Activated CD4-positive, alpha-beta T cell treated with anti-CD3 and anti-CD28 coated beads for 36 hours (primary cell): ENCODE results near the gene QRFPR. TPM values are rescaled to one million over a fixed set of nuclear protein-coding genes. Genes with fewer than 3 reads are reported as not detected.

Experiments used
- ATAC-seq: fragments of 200-7000 bp; cut with Tn5 transposase; one replicate; pipeline ENCODE4 v1.10.0; 2021; ENCODE audit warnings: mild to moderate bottlenecking, moderate library complexity
- CTCF ChIA-PET: fragments of 350-600 bp; sonication (Branson Sonifier 250); formaldehyde crosslinking; loops from one replicate; lab custom pipeline; 2021; ENCODE audit warnings: antibody characterized with exemption; lab: Charles Lee
- POLR2A ChIA-PET: fragments of 350-600 bp; sonication (Branson Sonifier 250); formaldehyde crosslinking; loops from one replicate; lab custom pipeline; 2021; ENCODE audit warnings: antibody characterized with exemption, inconsistent platforms; lab: Charles Lee
- DNase-seq: peaks from one replicate; pipeline ENCODE4 v3.0.0-alpha.2; 2020
- H3K27ac Mint-ChIP-seq: one replicate; pipeline ENCODE4 v1.8.0; 2021; ENCODE audit warnings: mixed read lengths
- H3K27me3 Mint-ChIP-seq: one replicate; pipeline ENCODE4 v1.8.0; 2021; ENCODE audit warnings: mixed read lengths
- H3K36me3 Mint-ChIP-seq: one replicate; pipeline ENCODE4 v1.8.0; 2021; ENCODE audit warnings: low read depth, mixed read lengths
- H3K4me1 Mint-ChIP-seq: one replicate; pipeline ENCODE4 v1.8.0; 2021; ENCODE audit warnings: mixed read lengths
- H3K4me3 Mint-ChIP-seq: one replicate; pipeline ENCODE4 v1.8.0; 2021; ENCODE audit warnings: mild to moderate bottlenecking, moderate library complexity, mixed read lengths
- H3K9me3 Mint-ChIP-seq: one replicate; pipeline ENCODE4 v1.8.0; 2021; ENCODE audit warnings: low read depth, mixed read lengths
- intact Hi-C, 2 experiments: fragments of 100-400 bp; cut with DNase I in 1 of 2; cut with micrococcal nuclease in 1 of 2; formaldehyde crosslinking; loops; one replicate each; pipeline versions ENCODE4 v1.14.2 to v1.15.1; 2022 to 2024; cut with DNase I, micrococcal nuclease
- total RNA-seq, 2 experiments: library from RNA; stranded (reverse); gene quantifications; one replicate each; pipeline ENCODE4 v1.2.3, GENCODE V29; 2021

Gene QRFPR
- total RNA-seq, 2 experiments from 2014 or later: not detected

- ATAC-seq: peak; percentile 69
- Mint-ChIP-seq H3K9me3 (no peaks in the 10 kb centered on the region), H3K4me3 (no peak overlapping the region), H3K4me1 (peaks cover 16% of the 10 kb centered on the region), H3K27ac (peak overlapping the region; percentile 48), H3K27me3 (peaks cover 2% of the 10 kb centered on the region), H3K36me3 (no peaks in the 10 kb centered on the region)
- intact Hi-C loops: loop anchor here (1.0 to 5.0 kb wide), 11 partner anchors 50 to 1235 kb away; no protein-coding TSS in a partner anchor
- ChIA-PET POLR2A (interaction anchor here (0.6 kb wide), 1 partner anchor 108 kb away, joined by 3 read pairs; no protein-coding TSS in a partner anchor), CTCF (interaction anchor here (0.5 to 2.4 kb wide), 46 partner anchors 8 to 1654 kb away, joined by 3 to 60 read pairs (median 4); no protein-coding TSS in a partner anchor)
- DNase-seq: peak; percentile 63
Measured at GRCh38 chr4:121307445-121308327, 73.1 kb downstream of the QRFPR start.

GRCh38 chr4:121306931-121307330 lies 73.9 kb downstream of the QRFPR start:
- Mint-ChIP-seq H3K9me3 (no peaks in the 10 kb centered on the region), H3K27me3 (peaks cover 2% of the 10 kb centered on the region), H3K36me3 (no peaks in the 10 kb centered on the region), H3K4me3 (no peak overlapping the region), H3K4me1 (peaks cover 16% of the 10 kb centered on the region), H3K27ac (no peak overlapping the region)
- DNase-seq (no peak), ATAC-seq (no peak)
- ChIA-PET CTCF (interaction anchor here (0.8 to 2.4 kb wide), 22 partner anchors 13 to 1195 kb away, joined by 3 to 60 read pairs (median 4); no protein-coding TSS in a partner anchor), POLR2A (no interaction called here)
- intact Hi-C loops: loop anchor here (1.0 to 5.0 kb wide), 11 partner anchors 50 to 1235 kb away; no protein-coding TSS in a partner anchor

GRCh38 chr4:121304893-121305292 lies 75.9 kb downstream of the QRFPR start:
- ChIA-PET POLR2A (no interaction called here), CTCF (interaction anchor here (0.6 to 3.3 kb wide), 2 partner anchors 112 to 147 kb away, joined by 3 to 20 read pairs; no protein-coding TSS in a partner anchor)
- Mint-ChIP-seq H3K9me3 (no peaks in the 10 kb centered on the region), H3K36me3 (no peaks in the 10 kb centered on the region), H3K27me3 (no peaks in the 10 kb centered on the region), H3K4me3 (no peak overlapping the region), H3K27ac (no peak overlapping the region), H3K4me1 (peaks cover 16% of the 10 kb centered on the region)
- no peak for DNase-seq
- no peak for ATAC-seq
- intact Hi-C loops: loop anchor here (5.0 kb wide), 5 partner anchors 48 to 1233 kb away; no protein-coding TSS in a partner anchor

- H3K36me3 Mint-ChIP-seq: no peaks in the 10 kb centered on the region
- DNase-seq (no peak), ATAC-seq (no peak)
- no peak overlapping the region for H3K27ac Mint-ChIP-seq
- ChIA-PET CTCF (interaction anchor here (0.8 to 2.0 kb wide), 3 partner anchors 9 to 107 kb away, joined by 3 to 11 read pairs (median 5); no protein-coding TSS in a partner anchor), POLR2A (no interaction called here)
- H3K4me3 Mint-ChIP-seq: no peak overlapping the region
- H3K9me3 Mint-ChIP-seq: no peaks in the 10 kb centered on the region
- no peaks in the 10 kb centered on the region for H3K4me1 Mint-ChIP-seq
- H3K27me3 Mint-ChIP-seq: no peaks in the 10 kb centered on the region
- intact Hi-C loops: no loop called here
Measured at GRCh38 chr4:121299367-121299766, 81.5 kb downstream of the QRFPR start.

- ChIA-PET POLR2A (no interaction called here), CTCF (no interaction called here)
- no peak for DNase-seq
- Mint-ChIP-seq H3K36me3 (peaks cover 5% of the 10 kb centered on the region), H3K27ac (no peak overlapping the region), H3K4me1 (peaks cover 17% of the 10 kb centered on the region), H3K4me3 (no peak overlapping the region), H3K27me3 (peaks cover 5% of the 10 kb centered on the region), H3K9me3 (peaks cover 17% of the 10 kb centered on the region)
- no peak for ATAC-seq
- intact Hi-C loops: no loop called here
Measured at GRCh38 chr4:121283319-121283718, 97.5 kb downstream of the QRFPR start.

- Mint-ChIP-seq H3K27me3 (peaks cover 13% of the 10 kb centered on the region), H3K4me3 (no peak overlapping the region), H3K9me3 (peaks cover 2% of the 10 kb centered on the region), H3K36me3 (peaks cover 3% of the 10 kb centered on the region), H3K27ac (no peak overlapping the region), H3K4me1 (peaks cover 18% of the 10 kb centered on the region)
- DNase-seq: no peak
- POLR2A ChIA-PET: no interaction called here
- intact Hi-C loops: no loop called here
- no peak for ATAC-seq
- CTCF ChIA-PET: interaction anchor here (0.7 kb wide), 1 partner anchor 88 kb away, joined by 3 read pairs; no protein-coding TSS in a partner anchor
Measured at GRCh38 chr4:121280425-121280824, 100.4 kb downstream of the QRFPR start.

- ATAC-seq: peak; percentile 80
- Mint-ChIP-seq H3K4me1 (peaks cover 18% of the 10 kb centered on the region), H3K9me3 (no peaks in the 10 kb centered on the region), H3K27ac (no peak overlapping the region), H3K4me3 (no peak overlapping the region), H3K27me3 (peaks cover 19% of the 10 kb centered on the region), H3K36me3 (no peaks in the 10 kb centered on the region)
- peak; percentile 29 for DNase-seq
- intact Hi-C loops: loop anchor here (1.0 to 2.0 kb wide), 3 partner anchors 23 to 87 kb away; no protein-coding TSS in a partner anchor
- ChIA-PET CTCF (interaction anchor here (1.1 kb wide), 1 partner anchor 87 kb away, joined by 3 read pairs; no protein-coding TSS in a partner anchor), POLR2A (no interaction called here)
Measured at GRCh38 chr4:121278811-121279368, 101.9 kb downstream of the QRFPR start.

Other genes with a start within 250 kb of the QRFPR start
- 1 to 10 TPM; 3.7 to 4.8 TPM for gene TNIP3, start 216.7 kb downstream of the QRFPR start, total RNA-seq